Activated naive CD8-positive, alpha-beta T cell (primary cell): ENCODE measurements around the gene PAK3.

ENCODE experiments used
- H3K27ac Mint-ChIP-seq: one replicate; pipeline ENCODE4 v1.8.0; 2021; ENCODE audit warnings: mixed read lengths
- H3K27me3 Mint-ChIP-seq: one replicate; pipeline ENCODE4 v1.8.0; 2021; ENCODE audit warnings: mixed read lengths
- H3K36me3 Mint-ChIP-seq: one replicate; pipeline ENCODE4 v1.8.0; 2021; ENCODE audit warnings: mixed read lengths
- H3K4me1 Mint-ChIP-seq: one replicate; pipeline ENCODE4 v1.8.0; 2021; ENCODE audit warnings: low read depth, mixed read lengths
- H3K4me3 Mint-ChIP-seq: one replicate; pipeline ENCODE4 v1.8.0; 2021; ENCODE audit warnings: mild to moderate bottlenecking, mixed read lengths
- H3K9me3 Mint-ChIP-seq: one replicate; pipeline ENCODE4 v1.8.0; 2021; ENCODE audit warnings: low read depth, mixed read lengths

The PAK3 gene

GRCh38 chrX:111264385-111264784, 168.4 kb downstream of the PAK3 start:
- Mint-ChIP-seq H3K4me1 (no peaks in the 10 kb centered on the region), H3K4me3 (no peak overlapping the region), H3K27me3 (no peaks in the 10 kb centered on the region), H3K27ac (no peak overlapping the region), H3K9me3 (no peaks in the 10 kb centered on the region), H3K36me3 (no peaks in the 10 kb centered on the region)

GRCh38 chrX:111265486-111265885, 169.5 kb downstream of the PAK3 start:
- Mint-ChIP-seq H3K36me3 (no peaks in the 10 kb centered on the region), H3K4me1 (no peaks in the 10 kb centered on the region), H3K27ac (no peak overlapping the region)

GRCh38 chrX:111268506-111268905, 172.5 kb downstream of the PAK3 start:
- H3K9me3 Mint-ChIP-seq = no peaks in the 10 kb centered on the region
- H3K36me3 Mint-ChIP-seq = no peaks in the 10 kb centered on the region
- H3K4me3 Mint-ChIP-seq = no peak overlapping the region
- H3K27me3 Mint-ChIP-seq = no peaks in the 10 kb centered on the region
- no peaks in the 10 kb centered on the region for H3K4me1 Mint-ChIP-seq
- H3K27ac Mint-ChIP-seq = no peak overlapping the region

More at GRCh38 chrX:111265486-111265885, 169.5 kb downstream of the PAK3 start:
- H3K9me3 Mint-ChIP-seq = no peaks in the 10 kb centered on the region
- H3K4me3 Mint-ChIP-seq = no peak overlapping the region
- no peaks in the 10 kb centered on the region for H3K27me3 Mint-ChIP-seq

- no peaks in the 10 kb centered on the region for H3K36me3 Mint-ChIP-seq
- no peak within 1 kb of the TSS for H3K27ac Mint-ChIP-seq
- H3K27me3 Mint-ChIP-seq = peaks cover under 1% of the 10 kb centered on the region
- H3K4me1 Mint-ChIP-seq = no peaks in the 10 kb centered on the region
- H3K4me3 Mint-ChIP-seq = no peak within 1 kb of the TSS
- no peaks in the 10 kb centered on the region for H3K9me3 Mint-ChIP-seq
Measured at GRCh38 chrX:111270339-111270738, 174.3 kb downstream of the PAK3 start, which contains the start of gene CAPN6. Gene CAPN6 (minus strand): TSS chrX:111270483. CDS start chrX:111263936, 6,547 bp downstream.
